GM23338 (cell line): ENCODE results near the gene OTOG. TPM values are rescaled to one million over a fixed set of nuclear protein-coding genes. Genes with fewer than 3 reads are reported as not detected.

ENCODE experiments used
- ATAC-seq: fragments of 200-7000 bp; cut with Tn5 transposase; 3 replicates; pipeline ENCODE4 v1.9.1; 2020
- DNase-seq: peaks from one replicate; pipeline ENCODE4 v3.0.0-alpha.2; 2015; ENCODE audit warnings: low spot score
- H2AFZ ChIP-seq: fragments of 200-600 bp; sonication (generic); 2 replicates; pipeline ENCODE4 v1.8.0; 2016; ENCODE audit warnings: antibody characterized with exemption, mild to moderate bottlenecking, moderate library complexity
- H3F3A ChIP-seq: fragments of 200-600 bp; sonication (generic); replicated peaks from 2 replicates; pipeline ENCODE4 v1.8.0; 2017; ENCODE audit warnings: antibody characterized with exemption, mixed run types, low read depth
- H3K27ac ChIP-seq: fragments of 200-600 bp; sonication (generic); 2 replicates; pipeline ENCODE4 v1.6.1; 2016; ENCODE audit warnings: low read depth
- H3K27me3 ChIP-seq: fragments of 200-600 bp; sonication (generic); 2 replicates; pipeline ENCODE4 v1.8.0; 2016; ENCODE audit warnings: mild to moderate bottlenecking, mixed run types, moderate library complexity; ENCODE audit not compliant: insufficient read depth
- H3K36me3 ChIP-seq: fragments of 200-600 bp; sonication (generic); 2 replicates; pipeline ENCODE4 v1.8.0; 2016; ENCODE audit warnings: mild to moderate bottlenecking; ENCODE audit not compliant: insufficient read depth
- H3K4me1 ChIP-seq: fragments of 200-600 bp; sonication (generic); 2 replicates; pipeline ENCODE4 v1.8.0; 2016; ENCODE audit warnings: mild to moderate bottlenecking, moderate library complexity; ENCODE audit not compliant: insufficient read depth
- H3K4me2 ChIP-seq: fragments of 200-600 bp; sonication (generic); 2 replicates; pipeline ENCODE4 v1.7.1; 2017; ENCODE audit warnings: mixed run types
- H3K4me3 ChIP-seq: fragments of 200-600 bp; sonication (generic); 2 replicates; pipeline ENCODE4 v1.6.1; 2016; ENCODE audit warnings: mixed run types
- H3K79me2 ChIP-seq: fragments of 200-600 bp; sonication (generic); replicated peaks from 2 replicates; pipeline ENCODE4 v1.8.0; 2017; ENCODE audit warnings: mild to moderate bottlenecking; ENCODE audit not compliant: insufficient read depth
- H3K9me2 ChIP-seq: fragments of 200-600 bp; sonication (generic); 2 replicates; pipeline ENCODE4 v1.8.0; 2017; ENCODE audit not compliant: insufficient read depth
- H4K20me1 ChIP-seq: fragments of 200-600 bp; sonication (generic); replicated peaks from 2 replicates; pipeline ENCODE4 v1.8.0; 2017; ENCODE audit warnings: mild to moderate bottlenecking; ENCODE audit not compliant: insufficient read depth
- H3K27ac Mint-ChIP-seq: 2 replicates; pipeline ENCODE4 v1.8.0; 2020; ENCODE audit warnings: inconsistent platforms, mild to moderate bottlenecking, moderate library complexity, mixed read lengths
- H3K27me3 Mint-ChIP-seq: 3 replicates; pipeline ENCODE4 v1.8.0; 2022; ENCODE audit warnings: low read depth, mild to moderate bottlenecking, moderate library complexity, mixed read lengths, inconsistent platforms; ENCODE audit not compliant: insufficient read depth, poor library complexity
- H3K36me3 Mint-ChIP-seq: 3 replicates; pipeline ENCODE4 v1.8.0; 2021; ENCODE audit warnings: low read depth, mild to moderate bottlenecking, inconsistent platforms, moderate library complexity, mixed read lengths
- H3K4me1 Mint-ChIP-seq: 3 replicates; pipeline ENCODE4 v1.8.0; 2020; ENCODE audit warnings: mild to moderate bottlenecking, inconsistent platforms, mixed read lengths
- H3K4me3 Mint-ChIP-seq: 3 replicates; pipeline ENCODE4 v1.8.0; 2021; ENCODE audit warnings: moderate library complexity, mild to moderate bottlenecking, inconsistent platforms, mixed read lengths
- H3K9me3 Mint-ChIP-seq: 3 replicates; pipeline ENCODE4 v1.8.0; 2020; ENCODE audit warnings: moderate library complexity, mild to moderate bottlenecking, inconsistent platforms, mixed read lengths
- CREB1 ChIP-seq: fragments of 250-450 bp; sonication (Bioruptor Pico); IDR thresholded peaks from 2 replicates; pipeline ENCODE4 v1.5.0; 2020; ENCODE audit warnings: low read depth, mild to moderate bottlenecking, moderate library complexity
- EZH2 ChIP-seq: fragments of 200-600 bp; sonication (generic); IDR thresholded peaks from one replicate; pipeline ENCODE4 v1.8.0; 2017; ENCODE audit warnings: antibody characterized with exemption, mild to moderate bottlenecking, low read depth; ENCODE audit not compliant: unreplicated experiment
- EZH2phosphoT487 ChIP-seq: fragments of 200-600 bp; sonication (generic); IDR thresholded peaks from one replicate; pipeline ENCODE4 v1.8.1; 2018; ENCODE audit warnings: antibody characterized with exemption; ENCODE audit not compliant: unreplicated experiment
- JUNB ChIP-seq: IDR thresholded peaks from one replicate; pipeline ENCODE4 v1.6.1; 2016; ENCODE audit warnings: antibody characterized with exemption; ENCODE audit not compliant: unreplicated experiment
- NANOG ChIP-seq: IDR thresholded peaks from 2 replicates; pipeline ENCODE4 v1.6.1; 2016; ENCODE audit warnings: antibody characterized with exemption, borderline replicate concordance
- POLR2AphosphoS5 ChIP-seq: IDR thresholded peaks from 2 replicates; pipeline ENCODE4 v1.6.1; 2016; ENCODE audit warnings: antibody characterized with exemption, low read depth
- REST ChIP-seq: IDR thresholded peaks from one replicate; pipeline ENCODE4 v1.6.1; 2018; ENCODE audit warnings: antibody characterized with exemption; ENCODE audit not compliant: unreplicated experiment
- STAT1 ChIP-seq: IDR thresholded peaks from one replicate; pipeline ENCODE4 v1.6.1; 2016; ENCODE audit warnings: antibody characterized with exemption; ENCODE audit not compliant: unreplicated experiment
- ZNF114 ChIP-seq: fragments of 250-450 bp; sonication (Bioruptor Pico); IDR thresholded peaks from 2 replicates; pipeline ENCODE4 v1.5.0; 2020; ENCODE audit warnings: mild to moderate bottlenecking, moderate library complexity
- ZNF331 ChIP-seq: fragments of 250-450 bp; sonication (Bioruptor Pico); IDR thresholded peaks from 2 replicates; pipeline ENCODE4 v1.5.0; 2020; ENCODE audit warnings: low read depth, mild to moderate bottlenecking, moderate library complexity
- polyA plus RNA-seq: library from polyadenylated mRNA; unstranded; fragments of >200 nt; fragmentation: Nextera tagmentation; extraction: Ambion mirVana; gene quantifications from 2 replicates; pipeline ENCODE4 v1.2.1, GENCODE V29; 2016
- total RNA-seq: library from RNA; depleted of rRNA; stranded (reverse); fragments of >200 nt; shearing (Covaris generic); gene quantifications from 2 replicates; pipeline ENCODE4 v1.2.3, GENCODE V29; 2014
- TF ChIP-seq, protein P1 (sequence below), 2 experiments: fragments of 200-600 bp in 1 of 2; sonication (generic) in 1 of 2; conservative IDR thresholded peaks; 2 replicates each; pipeline versions ENCODE4 v1.5.1 to v1.6.1; 2016 to 2017; ENCODE audit warnings: antibody characterized with exemption in 2 of 2, low read depth in 2 of 2, mild to moderate bottlenecking in 2 of 2, moderate library complexity in 1 of 2
- TF ChIP-seq, protein P2 (sequence below): IDR thresholded peaks from 2 replicates; pipeline ENCODE4 v1.6.1; 2016; ENCODE audit warnings: antibody characterized with exemption

The OTOG gene
- total and polyA plus RNA-seq, 2 experiments from 2014 or later: 0.40 to 0.52 TPM

DNA sequence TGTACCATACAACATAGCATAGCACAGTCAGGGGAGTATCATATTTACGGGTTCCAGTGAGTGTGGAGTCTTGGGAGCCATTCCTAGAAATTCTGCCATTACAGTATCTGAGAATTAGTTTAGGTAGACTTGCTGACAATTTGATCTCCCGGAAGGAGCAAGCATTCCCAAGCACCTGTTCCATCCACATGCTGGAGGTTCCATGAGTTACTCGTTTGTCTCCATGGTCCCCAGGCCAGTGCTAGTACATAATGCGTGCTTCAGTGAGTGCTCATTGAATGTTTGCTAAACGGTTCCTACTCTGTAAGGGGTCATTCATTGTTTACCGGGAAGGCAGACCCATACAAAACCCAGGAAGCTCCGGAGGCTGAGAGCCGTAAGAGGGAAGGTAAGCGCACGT lies 144.9 kb downstream of the OTOG start (continued):
- TF ChIP-seq, protein P1, sequence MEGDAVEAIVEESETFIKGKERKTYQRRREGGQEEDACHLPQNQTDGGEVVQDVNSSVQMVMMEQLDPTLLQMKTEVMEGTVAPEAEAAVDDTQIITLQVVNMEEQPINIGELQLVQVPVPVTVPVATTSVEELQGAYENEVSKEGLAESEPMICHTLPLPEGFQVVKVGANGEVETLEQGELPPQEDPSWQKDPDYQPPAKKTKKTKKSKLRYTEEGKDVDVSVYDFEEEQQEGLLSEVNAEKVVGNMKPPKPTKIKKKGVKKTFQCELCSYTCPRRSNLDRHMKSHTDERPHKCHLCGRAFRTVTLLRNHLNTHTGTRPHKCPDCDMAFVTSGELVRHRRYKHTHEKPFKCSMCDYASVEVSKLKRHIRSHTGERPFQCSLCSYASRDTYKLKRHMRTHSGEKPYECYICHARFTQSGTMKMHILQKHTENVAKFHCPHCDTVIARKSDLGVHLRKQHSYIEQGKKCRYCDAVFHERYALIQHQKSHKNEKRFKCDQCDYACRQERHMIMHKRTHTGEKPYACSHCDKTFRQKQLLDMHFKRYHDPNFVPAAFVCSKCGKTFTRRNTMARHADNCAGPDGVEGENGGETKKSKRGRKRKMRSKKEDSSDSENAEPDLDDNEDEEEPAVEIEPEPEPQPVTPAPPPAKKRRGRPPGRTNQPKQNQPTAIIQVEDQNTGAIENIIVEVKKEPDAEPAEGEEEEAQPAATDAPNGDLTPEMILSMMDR (conservative IDR thresholded peaks at IDR 0.05; ENCODE audit: low read depth in 2 of 2): no peak
- TF ChIP-seq, protein P2, sequence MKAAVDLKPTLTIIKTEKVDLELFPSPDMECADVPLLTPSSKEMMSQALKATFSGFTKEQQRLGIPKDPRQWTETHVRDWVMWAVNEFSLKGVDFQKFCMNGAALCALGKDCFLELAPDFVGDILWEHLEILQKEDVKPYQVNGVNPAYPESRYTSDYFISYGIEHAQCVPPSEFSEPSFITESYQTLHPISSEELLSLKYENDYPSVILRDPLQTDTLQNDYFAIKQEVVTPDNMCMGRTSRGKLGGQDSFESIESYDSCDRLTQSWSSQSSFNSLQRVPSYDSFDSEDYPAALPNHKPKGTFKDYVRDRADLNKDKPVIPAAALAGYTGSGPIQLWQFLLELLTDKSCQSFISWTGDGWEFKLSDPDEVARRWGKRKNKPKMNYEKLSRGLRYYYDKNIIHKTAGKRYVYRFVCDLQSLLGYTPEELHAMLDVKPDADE: no peak
- TF ChIP-seq NANOG: no peak
- TF ChIP-seq REST: no peak
- TF ChIP-seq STAT1: no peak
- no peak for TF ChIP-seq JUNB
- TF ChIP-seq ZNF114: no peak
- TF ChIP-seq EZH2: no peak
- no peak for TF ChIP-seq CREB1 (CRISPR knock-in tag)
- no peak for TF ChIP-seq EZH2phosphoT487

DNA sequence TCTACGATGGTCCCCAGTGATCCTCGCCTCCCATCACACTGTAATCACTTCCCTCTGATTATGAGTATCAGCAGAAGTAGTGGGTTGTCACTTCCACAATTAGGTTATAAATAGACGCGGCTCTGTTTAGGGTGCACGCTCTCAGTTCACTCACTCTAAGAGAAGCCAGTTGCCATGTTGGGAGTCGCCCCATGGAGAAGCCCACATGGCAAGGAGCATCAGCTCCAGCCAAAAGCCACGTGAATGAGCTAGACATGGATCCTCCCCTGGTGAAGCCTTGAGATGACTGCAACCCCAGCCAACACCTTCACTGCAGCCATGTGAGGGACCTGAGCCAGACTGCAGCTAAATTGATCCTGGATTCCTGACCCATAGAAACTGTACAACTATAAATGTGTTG lies 145.9 kb downstream of the OTOG start:
- Mint-ChIP-seq H3K27ac (no peak overlapping the region), H3K4me3 (no peak overlapping the region), H3K36me3 (no peaks in the 10 kb centered on the region), H3K4me1 (0 out of 3 replicates have a peak, but pooled peaks cover 4% of the 10 kb centered on the region), H3K9me3 (no peaks in the 10 kb centered on the region), H3K27me3 (peaks cover 25% of the 10 kb centered on the region)
- H3K9me2 ChIP-seq: no peaks in the 10 kb centered on the region
- H3K4me1 ChIP-seq: no peaks in the 10 kb centered on the region
- no peak overlapping the region for H2AFZ ChIP-seq
- no peaks in the 10 kb centered on the region for H3F3A ChIP-seq
- no peak for ATAC-seq
- peaks cover 55% of the 10 kb centered on the region for H3K27me3 ChIP-seq
- no peaks in the 10 kb centered on the region for H3K79me2 ChIP-seq
- no peaks in the 10 kb centered on the region for H3K36me3 ChIP-seq
- H4K20me1 ChIP-seq: peaks cover 3% of the 10 kb centered on the region; the same call in 1 of the 2 replicates
- H3K4me3 ChIP-seq: no peak overlapping the region
- DNase-seq: no peak
- H3K27ac ChIP-seq: no peak overlapping the region
- no peak overlapping the region for H3K4me2 ChIP-seq
- TF ChIP-seq JUNB (no peak), REST (no peak), STAT1 (no peak), ZNF331 (CRISPR knock-in tag) (no peak), ZNF114 (no peak), NANOG (no peak), CREB1 (CRISPR knock-in tag) (no peak), POLR2AphosphoS5 (no peak)
- TF ChIP-seq, protein P1 (conservative IDR thresholded peaks at IDR 0.05; ENCODE audit: low read depth in 2 of 2): no peak
- TF ChIP-seq, protein P2: no peak
